ENCODE measurements around the gene PLXNC1.
"Not testable (repeated sequence)": the region's sequence is repeated elsewhere in the genome, so short reads cannot be mapped to it uniquely, and the experiment has no call there.

PLXNC1 gene

DNA sequence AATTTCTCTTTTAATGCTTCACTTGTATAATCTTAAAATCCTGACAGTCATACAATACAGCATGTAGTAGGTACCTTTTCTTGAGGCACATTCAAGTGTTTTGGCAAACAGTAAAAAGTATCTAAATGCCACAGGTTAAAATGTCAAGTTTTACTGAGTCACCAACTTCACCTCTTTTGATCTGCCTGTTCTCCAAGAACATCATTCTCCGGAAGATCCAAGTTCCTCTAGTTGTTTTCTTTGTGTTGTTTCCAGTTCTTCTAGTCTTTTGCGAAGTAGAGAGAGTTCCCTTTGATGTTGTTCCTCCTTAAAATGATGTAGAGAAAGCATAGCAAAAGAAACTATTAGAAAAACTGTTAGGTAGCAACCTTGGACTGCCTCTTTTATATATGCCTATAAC, 160.2 kb downstream of the PLXNC1 start:
- DNase-seq, result no peak

DNA sequence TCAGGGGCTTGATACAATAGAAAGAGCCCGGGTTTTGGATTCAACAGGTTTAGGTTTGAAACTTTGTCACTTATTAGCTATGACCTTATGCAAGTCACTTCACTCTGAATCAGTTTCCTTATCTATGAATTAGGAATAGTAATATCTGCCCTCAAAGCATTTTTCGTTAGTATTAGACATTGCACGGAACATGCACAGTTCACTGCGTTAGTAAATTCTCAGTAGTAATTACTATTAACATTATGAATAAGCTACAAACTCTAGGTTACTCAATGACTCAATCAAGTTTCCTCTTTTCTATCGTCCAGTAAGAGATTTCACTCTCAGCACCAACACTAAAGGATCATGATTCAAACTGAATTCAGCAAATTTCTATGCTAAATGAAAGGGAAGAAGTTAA, 161.0 kb downstream of the PLXNC1 start:
- DNase-seq, result no peak

DNA sequence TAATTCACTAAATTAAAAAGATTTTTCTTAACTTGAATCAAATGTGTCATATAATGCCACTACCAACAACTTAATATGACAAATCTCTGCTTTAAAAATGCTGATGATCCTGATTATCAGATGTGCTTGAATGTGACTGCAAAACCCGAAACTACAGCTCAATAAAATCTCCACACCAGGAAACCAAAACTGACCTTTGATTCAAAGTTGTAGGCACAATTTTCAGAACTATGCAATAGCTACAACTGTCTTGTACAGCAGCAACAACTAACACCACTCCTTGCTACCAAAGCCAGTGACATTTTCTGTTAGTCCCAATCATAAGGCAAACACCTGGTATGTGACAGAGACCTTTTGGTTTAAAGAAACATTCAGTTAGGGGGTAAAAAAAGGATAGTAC, 164.0 kb downstream of the PLXNC1 start:
- DNase-seq, result no peak

DNA sequence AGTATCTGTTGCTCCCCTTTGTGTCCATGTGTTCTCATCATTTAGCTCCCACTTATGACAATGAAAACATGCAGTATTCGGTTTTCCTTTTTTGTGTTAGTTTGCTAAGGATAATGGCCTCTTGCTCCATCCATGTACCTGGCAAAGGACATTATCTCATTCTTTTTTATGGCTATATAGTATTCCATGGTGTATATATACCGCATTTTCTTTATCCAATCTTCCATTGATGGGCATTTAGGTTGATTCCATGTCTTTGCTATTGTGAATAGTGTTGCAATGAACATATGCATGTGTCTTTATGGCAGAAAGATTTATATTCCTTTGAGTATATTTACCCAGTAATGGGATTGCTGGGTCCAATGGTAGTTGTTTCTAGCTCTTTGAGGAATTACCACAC, 168.2 kb downstream of the PLXNC1 start:
- DNase-seq, result not testable (repeated sequence)

DNA sequence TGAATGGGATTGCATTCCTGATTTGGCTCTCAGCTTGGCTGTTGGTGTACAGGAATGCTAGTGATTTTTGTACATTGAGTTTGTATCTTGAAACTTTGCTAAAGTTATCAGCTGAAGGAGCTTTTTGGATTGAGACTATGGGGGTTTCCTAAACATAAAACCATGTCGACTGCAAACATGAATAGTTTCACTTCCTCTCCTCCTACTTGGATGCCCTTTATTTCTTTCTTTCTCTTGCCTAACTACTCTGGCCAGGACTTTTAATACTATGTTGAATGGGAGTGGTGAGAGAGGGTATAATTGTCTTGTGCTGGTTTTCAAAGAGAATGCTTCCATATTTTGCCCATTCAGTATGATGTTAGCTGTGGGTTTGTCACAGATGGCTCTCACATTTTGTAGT, 169.8 kb downstream of the PLXNC1 start:
- DNase-seq, result no peak

DNA sequence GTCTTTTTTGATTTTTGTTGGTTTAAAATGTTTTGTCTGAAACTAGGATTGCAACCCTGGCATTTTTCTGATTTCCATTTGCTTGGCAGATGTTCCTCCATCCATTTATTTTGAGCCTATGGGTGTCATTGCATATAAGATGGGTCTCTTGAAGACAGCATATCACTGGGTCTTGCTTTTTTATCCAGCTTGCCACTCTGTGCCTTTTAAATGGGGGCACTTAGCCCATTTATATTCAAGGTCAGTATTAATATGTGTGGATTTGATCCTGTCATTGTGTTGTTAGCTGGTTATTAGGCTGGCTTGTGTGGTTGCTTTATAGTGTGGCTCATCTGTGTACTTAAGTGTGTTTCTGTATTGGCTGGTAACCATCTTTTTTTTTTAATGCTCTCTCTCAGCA, 171.7 kb downstream of the PLXNC1 start:
- no peak for DNase-seq

DNA sequence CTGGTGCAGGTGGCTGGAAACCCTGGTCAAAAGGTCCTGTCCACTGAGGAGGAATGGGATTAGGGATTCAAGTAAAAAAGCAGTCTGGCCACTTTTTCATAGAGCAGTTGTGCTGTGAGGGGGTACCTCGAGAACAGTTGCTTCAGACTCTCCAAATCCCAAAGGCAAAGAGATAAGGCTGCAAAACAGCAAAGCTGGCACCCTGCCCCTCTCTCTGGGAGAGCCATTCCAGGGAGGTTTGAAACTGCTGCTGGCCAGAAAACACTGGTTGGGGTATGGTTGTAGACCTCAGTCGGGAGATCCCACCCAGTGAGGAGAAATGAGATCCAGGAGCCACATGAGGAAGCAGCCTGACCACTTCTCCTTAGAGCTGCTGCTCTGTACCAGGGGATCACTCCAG, 174.0 kb downstream of the PLXNC1 start:
- no peak for DNase-seq

DNA sequence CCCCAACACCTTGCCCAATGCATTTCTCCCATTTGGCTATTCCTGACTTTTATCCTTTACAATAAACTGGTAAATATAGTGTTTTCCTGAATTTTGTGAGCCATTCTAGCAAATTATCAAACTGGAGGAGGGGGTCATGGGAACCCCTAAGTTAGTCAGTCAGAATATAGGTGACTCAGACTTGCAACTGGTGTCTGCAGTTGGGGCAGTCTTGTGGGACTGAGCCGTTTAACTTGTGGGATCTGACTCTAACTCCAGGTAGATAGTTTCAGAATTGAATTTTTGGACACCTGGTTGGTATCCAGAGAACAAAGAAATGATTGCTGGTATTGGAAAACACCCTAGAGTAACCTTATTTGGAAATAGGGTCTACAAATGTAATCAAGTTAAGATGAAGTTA, 177.9 kb downstream of the PLXNC1 start:
- DNase-seq, result no peak

DNA sequence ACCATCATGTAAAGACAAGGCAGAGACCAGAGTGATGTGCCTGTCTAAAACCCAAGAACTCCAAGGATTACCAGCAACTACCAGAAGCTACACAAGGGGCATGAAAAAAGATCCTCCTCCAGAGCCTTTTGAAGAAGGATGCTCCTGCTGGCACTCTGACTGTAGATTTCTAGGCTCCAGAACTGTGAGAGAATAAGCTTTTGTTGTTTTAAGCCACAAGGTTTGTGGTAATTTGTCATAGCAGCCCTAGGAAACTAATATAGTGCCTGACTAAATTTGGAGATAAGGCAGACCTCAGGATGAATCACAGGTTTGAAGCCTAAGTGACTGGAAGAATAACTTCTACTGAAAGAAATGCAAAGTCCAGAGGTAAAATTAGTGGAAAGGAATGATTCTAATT, 178.3 kb downstream of the PLXNC1 start:
- DNase-seq, result no peak

DNA sequence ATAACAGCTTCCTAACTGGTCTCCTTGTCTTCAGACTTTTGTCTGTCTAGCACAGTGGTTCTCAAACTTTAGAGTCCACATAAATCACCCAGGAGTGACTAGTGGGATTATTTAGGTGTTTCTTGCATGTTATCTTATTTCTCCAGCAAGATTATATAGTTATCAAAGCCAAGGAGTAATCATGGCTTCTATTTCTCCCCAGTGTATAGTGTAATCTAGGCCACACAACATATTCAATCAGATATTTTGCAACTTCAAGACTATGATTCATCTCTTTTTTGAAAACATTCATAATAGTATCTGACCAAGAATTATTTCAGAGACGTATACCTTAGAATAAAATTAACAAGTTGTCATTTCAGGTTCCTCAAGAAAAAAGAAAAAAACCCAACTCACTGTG, 179.4 kb downstream of the PLXNC1 start:
- DNase-seq, result no peak

DNA sequence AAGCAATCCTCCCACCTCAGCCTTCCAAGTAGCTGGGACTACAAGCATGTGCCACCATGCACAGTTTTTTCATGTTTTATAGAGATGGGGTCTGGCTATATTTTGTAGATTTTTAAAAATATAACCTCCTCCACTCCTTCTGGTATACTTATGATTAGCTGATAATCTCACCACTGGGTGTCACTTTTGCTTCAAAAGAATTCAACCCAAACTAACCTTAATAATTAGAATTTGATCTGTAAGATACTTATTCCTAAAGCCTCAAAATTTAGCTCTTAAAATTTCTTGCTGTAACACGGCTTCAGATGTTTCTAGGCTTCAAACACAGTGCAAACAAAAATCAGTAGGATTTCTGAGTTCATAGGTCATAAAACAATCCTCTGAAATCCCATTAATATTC, 181.0 kb downstream of the PLXNC1 start:
- no peak for DNase-seq

DNA sequence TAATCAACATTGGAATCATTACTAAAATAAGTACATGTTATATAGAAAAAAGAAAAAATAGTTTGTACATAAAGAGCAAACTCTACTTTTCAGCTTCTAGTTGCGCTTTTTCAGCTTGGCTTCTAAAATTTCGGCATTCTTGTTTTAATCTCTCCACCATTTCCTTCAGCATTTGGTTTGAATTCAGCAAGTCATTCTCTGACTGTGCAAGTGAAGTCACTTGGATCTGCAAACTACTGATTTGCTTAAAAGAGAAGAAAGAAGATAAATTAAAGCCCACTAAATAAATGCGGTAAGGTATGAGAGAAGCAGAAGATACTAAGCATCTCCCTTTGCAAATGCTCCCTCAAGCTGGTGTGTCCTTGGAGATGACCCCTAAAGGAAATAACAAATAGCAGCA, 185.0 kb downstream of the PLXNC1 start:
- DNase-seq, result no peak

DNA sequence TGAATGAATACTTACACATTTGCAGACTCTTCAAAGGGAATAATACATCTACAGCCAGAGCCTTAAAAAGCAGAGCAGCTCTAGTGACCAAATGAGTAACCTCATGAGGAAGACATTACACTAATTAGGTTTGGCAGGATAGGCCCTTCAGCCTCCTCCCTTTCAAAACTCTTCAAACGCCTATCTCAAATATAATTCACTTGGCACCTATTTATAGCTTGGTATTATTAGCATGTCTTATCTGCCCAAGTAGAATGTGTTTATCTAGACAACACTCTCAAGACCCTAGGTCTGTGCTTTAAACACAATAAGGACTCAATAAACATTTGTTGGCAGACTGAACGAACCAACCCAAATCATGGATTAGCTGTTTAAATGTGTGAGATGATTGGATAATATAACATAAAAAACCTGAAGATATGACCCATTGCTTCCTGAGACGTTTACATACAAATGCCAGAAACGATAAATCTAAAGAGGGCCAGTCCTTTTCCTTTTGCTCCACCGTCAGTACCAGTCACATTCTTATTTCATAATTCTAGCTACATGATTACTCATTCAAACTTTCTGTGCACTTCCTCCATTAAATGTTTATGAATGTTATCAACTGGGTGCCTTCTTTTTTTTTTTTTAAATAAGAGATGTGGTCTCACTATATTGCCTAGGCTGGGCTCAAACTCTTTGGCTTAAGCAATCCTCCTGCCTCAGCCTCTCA, 188.0 kb downstream of the PLXNC1 start:
- DNase-seq, result no peak

DNA sequence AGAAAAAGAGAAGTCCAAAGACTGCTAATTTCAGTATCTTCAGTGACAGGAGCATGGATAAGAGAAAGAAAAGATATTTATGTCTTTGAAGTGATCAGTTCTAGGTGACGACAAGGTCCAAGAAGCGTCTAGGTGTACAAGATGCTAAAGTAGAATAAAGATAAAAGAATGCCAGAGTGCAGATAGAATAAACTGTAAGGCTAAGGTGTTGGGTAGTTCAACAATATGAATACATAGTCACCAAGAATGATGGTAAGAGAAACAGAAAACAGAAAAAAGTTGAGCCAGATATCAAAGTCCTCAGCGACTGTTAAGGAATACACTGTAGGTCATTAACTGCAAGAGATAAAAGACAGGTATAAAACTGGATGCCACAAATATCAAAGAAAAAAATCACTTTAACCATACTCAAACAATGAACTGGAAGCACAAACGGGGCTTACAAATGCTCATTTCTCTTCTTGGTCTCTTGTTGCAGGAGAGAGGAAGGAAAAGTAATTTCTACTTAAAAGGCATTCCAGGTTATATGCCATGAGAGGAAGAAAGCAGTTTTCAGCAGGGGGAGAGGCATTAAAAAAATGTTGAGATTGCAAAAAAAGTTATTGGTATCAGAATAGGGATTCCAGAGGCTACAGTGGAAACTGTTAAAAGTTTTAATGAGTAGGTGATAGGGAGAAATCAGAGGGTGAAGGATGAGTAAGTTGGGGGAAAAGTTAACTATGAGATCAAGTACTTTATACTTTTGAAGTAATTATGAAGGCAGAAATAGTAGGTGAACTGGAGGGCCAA, 189.8 kb downstream of the PLXNC1 start:
- DNase-seq, result no peak

DNA sequence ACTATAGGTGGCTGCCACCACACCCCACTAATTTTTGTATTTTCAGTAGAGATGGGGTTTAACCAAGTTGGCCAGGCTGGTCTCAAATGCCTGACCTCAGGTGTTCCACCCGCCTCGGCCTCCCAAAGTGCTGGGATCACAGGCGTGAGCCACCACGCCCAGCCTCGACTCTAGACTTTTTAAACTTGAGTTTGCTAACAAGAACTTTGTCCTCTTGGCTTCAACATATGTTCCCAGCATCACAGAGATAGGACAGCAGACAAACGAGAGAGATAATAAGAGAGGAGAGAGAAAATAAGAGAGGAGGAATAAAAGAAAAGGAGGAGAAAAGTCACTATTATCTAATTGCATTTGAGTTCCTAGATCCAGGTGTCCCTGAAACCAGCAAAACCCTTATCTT, 192.2 kb downstream of the PLXNC1 start:
- DNase-seq, result no peak

DNA sequence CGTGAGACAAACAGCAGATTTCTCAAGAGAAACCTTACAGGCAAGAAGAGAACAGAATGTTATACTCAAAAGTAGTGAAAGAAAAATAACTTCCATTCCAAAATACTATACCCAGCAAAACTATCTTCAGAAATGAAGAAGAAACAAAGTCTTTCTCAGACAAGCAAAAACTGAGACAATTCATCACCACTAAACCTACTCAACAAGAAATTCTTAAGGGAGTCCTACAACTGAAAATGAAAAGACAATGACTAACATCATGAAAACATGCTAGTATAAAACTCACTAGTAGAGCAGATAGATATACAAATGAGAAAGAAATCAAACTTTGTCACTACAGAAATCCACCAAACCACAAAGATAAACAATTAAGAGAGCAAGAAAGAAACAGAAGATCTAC, 204.8 kb downstream of the PLXNC1 start:
- no peak for DNase-seq
